ENCODE measurements around the gene FIS1. TPM values are rescaled to one million over a fixed set of nuclear protein-coding genes. Genes with fewer than 3 reads are reported as not detected.

FIS1 gene
- total RNA-seq, 1 experiment from 2014 or later, result 114 TPM

DNA sequence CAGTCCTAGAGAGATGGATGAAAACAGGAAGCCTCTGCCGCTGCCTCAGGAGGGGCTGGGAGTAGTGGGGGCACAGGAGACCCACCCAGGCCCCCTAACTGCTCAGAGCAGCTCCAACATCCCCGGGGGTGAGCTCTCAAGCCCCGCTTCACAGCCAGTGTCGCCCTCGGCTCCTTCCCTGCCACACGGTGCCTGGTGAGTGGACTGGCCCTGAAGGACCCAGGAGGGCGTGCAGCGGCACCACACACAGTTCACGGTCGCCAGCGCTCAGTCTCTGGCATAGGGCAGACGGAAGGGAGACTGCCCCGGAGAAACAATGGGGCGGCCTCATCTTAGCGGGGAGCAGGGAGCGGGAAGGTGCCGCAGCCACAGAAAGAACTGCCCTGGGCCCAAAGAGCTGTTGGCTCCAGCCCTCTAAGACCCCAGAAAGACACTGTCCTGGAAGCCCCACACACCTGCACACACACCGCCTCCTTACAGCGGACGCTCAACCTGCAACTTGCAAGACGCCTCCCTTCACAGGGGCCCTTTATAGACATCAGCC, 8.5 kb downstream of the FIS1 start:
- ChIA-PET RAD21 (ENCODE audit: low non-redundant PET in 1 of 2, low total read pairs in 2 of 2, uncharacterized antibody in 2 of 2, unreplicated experiment in 2 of 2) (no interaction called here), CTCF (interaction anchor here (1.9 kb wide), 1 partner anchor 8 kb away, joined by 7 read pairs; no protein-coding TSS in a partner anchor), POLR2A (no interaction called here)
- no peak overlapping the region for H3K4me3 ChIP-seq (replicated peaks in 1 of 2; ENCODE audit: low read depth in 1 of 2, low read length in 2 of 2)
- ATAC-seq (no peak), DNase-seq (ENCODE audit: low read depth, low spot score) (no peak)
- H2AFZ ChIP-seq (ENCODE audit: low read depth, low read length, poor library complexity, severe bottlenecking), result no peak overlapping the region
- H3K4me1 ChIP-seq (ENCODE audit: control insufficient read depth in 1 of 2, insufficient read depth in 2 of 2, low read length in 2 of 2), result peaks cover 7 to 19% of the 10 kb centered on the region in 2 experiments
- BruUV-seq (replicated peaks), result no TSS peak
- no peaks in the 10 kb centered on the region for H3K27me3 ChIP-seq (ENCODE audit: insufficient read depth, low read length)
- H3K4me2 ChIP-seq (ENCODE audit: low read length), result no peak overlapping the region
- no peak overlapping the region for H3K9ac ChIP-seq (ENCODE audit: low read length)
- H3K36me3 ChIP-seq (ENCODE audit: control insufficient read depth in 1 of 2, insufficient read depth in 2 of 2, low read length in 2 of 2), result peaks cover 5 to 9% of the 10 kb centered on the region in 2 experiments; a peak in 1 of 4 replicates
- no peaks in the 10 kb centered on the region for H3K9me3 ChIP-seq (ENCODE audit: control insufficient read depth in 1 of 2, insufficient read depth in 1 of 2, low read depth in 1 of 2, low read length in 2 of 2)
- no peak overlapping the region for H3K27ac ChIP-seq (ENCODE audit: low read depth, low read length)
- H4K20me1 ChIP-seq (ENCODE audit: insufficient read depth), result no peaks in the 10 kb centered on the region
- H3K9me2 ChIP-seq (ENCODE audit: insufficient read depth), result no peaks in the 10 kb centered on the region
- intact Hi-C loops (cut with micrococcal nuclease), result no loop called here
- no peak for TF ChIP-seq TCF7L2 (IDR thresholded peaks at IDR 0.05; ENCODE audit: borderline replicate concordance, extremely low read depth, insufficient read depth, insufficient read length)
- no peak for TF ChIP-seq YY1 (IDR thresholded peaks at IDR 0.05; ENCODE audit: extremely low read depth, insufficient replicate concordance, low read depth, low read length)
- no peak for TF ChIP-seq ELF1 (IDR thresholded peaks at IDR 0.05; ENCODE audit: borderline replicate concordance, low read depth)
- TF ChIP-seq, protein P1, sequence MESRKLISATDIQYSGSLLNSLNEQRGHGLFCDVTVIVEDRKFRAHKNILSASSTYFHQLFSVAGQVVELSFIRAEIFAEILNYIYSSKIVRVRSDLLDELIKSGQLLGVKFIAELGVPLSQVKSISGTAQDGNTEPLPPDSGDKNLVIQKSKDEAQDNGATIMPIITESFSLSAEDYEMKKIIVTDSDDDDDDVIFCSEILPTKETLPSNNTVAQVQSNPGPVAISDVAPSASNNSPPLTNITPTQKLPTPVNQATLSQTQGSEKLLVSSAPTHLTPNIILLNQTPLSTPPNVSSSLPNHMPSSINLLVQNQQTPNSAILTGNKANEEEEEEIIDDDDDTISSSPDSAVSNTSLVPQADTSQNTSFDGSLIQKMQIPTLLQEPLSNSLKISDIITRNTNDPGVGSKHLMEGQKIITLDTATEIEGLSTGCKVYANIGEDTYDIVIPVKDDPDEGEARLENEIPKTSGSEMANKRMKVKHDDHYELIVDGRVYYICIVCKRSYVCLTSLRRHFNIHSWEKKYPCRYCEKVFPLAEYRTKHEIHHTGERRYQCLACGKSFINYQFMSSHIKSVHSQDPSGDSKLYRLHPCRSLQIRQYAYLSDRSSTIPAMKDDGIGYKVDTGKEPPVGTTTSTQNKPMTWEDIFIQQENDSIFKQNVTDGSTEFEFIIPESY (IDR thresholded peaks at IDR 0.05; ENCODE audit: extremely low read depth, insufficient replicate concordance, low read length), result no peak
- TF ChIP-seq, protein P2, sequence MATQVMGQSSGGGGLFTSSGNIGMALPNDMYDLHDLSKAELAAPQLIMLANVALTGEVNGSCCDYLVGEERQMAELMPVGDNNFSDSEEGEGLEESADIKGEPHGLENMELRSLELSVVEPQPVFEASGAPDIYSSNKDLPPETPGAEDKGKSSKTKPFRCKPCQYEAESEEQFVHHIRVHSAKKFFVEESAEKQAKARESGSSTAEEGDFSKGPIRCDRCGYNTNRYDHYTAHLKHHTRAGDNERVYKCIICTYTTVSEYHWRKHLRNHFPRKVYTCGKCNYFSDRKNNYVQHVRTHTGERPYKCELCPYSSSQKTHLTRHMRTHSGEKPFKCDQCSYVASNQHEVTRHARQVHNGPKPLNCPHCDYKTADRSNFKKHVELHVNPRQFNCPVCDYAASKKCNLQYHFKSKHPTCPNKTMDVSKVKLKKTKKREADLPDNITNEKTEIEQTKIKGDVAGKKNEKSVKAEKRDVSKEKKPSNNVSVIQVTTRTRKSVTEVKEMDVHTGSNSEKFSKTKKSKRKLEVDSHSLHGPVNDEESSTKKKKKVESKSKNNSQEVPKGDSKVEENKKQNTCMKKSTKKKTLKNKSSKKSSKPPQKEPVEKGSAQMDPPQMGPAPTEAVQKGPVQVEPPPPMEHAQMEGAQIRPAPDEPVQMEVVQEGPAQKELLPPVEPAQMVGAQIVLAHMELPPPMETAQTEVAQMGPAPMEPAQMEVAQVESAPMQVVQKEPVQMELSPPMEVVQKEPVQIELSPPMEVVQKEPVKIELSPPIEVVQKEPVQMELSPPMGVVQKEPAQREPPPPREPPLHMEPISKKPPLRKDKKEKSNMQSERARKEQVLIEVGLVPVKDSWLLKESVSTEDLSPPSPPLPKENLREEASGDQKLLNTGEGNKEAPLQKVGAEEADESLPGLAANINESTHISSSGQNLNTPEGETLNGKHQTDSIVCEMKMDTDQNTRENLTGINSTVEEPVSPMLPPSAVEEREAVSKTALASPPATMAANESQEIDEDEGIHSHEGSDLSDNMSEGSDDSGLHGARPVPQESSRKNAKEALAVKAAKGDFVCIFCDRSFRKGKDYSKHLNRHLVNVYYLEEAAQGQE (IDR thresholded peaks at IDR 0.05; ENCODE audit: low read depth), result no peak
- no peak for TF ChIP-seq FOSL1 (IDR thresholded peaks at IDR 0.05; ENCODE audit: low read depth)
- no peak for TF ChIP-seq SRF (IDR thresholded peaks at IDR 0.05; ENCODE audit: low read depth)
- TF ChIP-seq, protein P3, sequence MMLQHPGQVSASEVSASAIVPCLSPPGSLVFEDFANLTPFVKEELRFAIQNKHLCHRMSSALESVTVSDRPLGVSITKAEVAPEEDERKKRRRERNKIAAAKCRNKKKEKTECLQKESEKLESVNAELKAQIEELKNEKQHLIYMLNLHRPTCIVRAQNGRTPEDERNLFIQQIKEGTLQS (IDR thresholded peaks at IDR 0.05), result no peak
- no peak for TF ChIP-seq CBX3 (IDR thresholded peaks at IDR 0.05; ENCODE audit: low read depth)
- no peak for TF ChIP-seq EZH2phosphoT487 (IDR thresholded peaks at IDR 0.05; ENCODE audit: borderline replicate concordance)
- TF ChIP-seq EZH2 (IDR thresholded peaks at IDR 0.05), result no peak
- TF ChIP-seq, protein P4, sequence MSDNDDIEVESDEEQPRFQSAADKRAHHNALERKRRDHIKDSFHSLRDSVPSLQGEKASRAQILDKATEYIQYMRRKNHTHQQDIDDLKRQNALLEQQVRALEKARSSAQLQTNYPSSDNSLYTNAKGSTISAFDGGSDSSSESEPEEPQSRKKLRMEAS (IDR thresholded peaks at IDR 0.05), result no peak
- no peak for TF ChIP-seq POLR2AphosphoS5 (IDR thresholded peaks at IDR 0.05; ENCODE audit: low read depth, low read length)
- TF ChIP-seq, protein P5, sequence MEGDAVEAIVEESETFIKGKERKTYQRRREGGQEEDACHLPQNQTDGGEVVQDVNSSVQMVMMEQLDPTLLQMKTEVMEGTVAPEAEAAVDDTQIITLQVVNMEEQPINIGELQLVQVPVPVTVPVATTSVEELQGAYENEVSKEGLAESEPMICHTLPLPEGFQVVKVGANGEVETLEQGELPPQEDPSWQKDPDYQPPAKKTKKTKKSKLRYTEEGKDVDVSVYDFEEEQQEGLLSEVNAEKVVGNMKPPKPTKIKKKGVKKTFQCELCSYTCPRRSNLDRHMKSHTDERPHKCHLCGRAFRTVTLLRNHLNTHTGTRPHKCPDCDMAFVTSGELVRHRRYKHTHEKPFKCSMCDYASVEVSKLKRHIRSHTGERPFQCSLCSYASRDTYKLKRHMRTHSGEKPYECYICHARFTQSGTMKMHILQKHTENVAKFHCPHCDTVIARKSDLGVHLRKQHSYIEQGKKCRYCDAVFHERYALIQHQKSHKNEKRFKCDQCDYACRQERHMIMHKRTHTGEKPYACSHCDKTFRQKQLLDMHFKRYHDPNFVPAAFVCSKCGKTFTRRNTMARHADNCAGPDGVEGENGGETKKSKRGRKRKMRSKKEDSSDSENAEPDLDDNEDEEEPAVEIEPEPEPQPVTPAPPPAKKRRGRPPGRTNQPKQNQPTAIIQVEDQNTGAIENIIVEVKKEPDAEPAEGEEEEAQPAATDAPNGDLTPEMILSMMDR (IDR thresholded peaks at IDR 0.05 in 2 of 3, conservative IDR thresholded peaks at IDR 0.05 in 1 of 3; ENCODE audit: borderline replicate concordance in 1 of 3, insufficient read depth in 1 of 3, low read depth in 2 of 3, low read length in 2 of 3), result no peak
- H3K79me2 ChIP-seq (ENCODE audit: insufficient read depth, low read length), result no peaks in the 10 kb centered on the region
